GM12891 (cell line): ENCODE results near the gene SMCHD1.
A peak's percentile ranks its signal among the peaks of the same experiment; 100 is the strongest.

ENCODE experiments used
- DNase-seq: peaks from one replicate; pipeline ENCODE4 v3.0.0; 2011; ENCODE audit warnings: low spot score; ENCODE audit not compliant: insufficient read length
- FAIRE-seq: peaks from 2 replicates; lab custom pipeline; 2011; peaks lifted over from hg19 to GRCh38; lab: Jason Lieb, UNC
- PAX5 ChIP-seq: IDR thresholded peaks from 2 replicates; pipeline ENCODE4 v1.6.1; 2011; ENCODE audit warnings: low read length, moderate library complexity, mild to moderate bottlenecking; ENCODE audit not compliant: insufficient read depth, severe bottlenecking
- POLR2A ChIP-seq: IDR thresholded peaks from 2 replicates; pipeline ENCODE4 v1.6.1; 2011; ENCODE audit warnings: low read depth, low read length, control low read depth
- POLR2AphosphoS5 ChIP-seq: IDR thresholded peaks from 2 replicates; pipeline ENCODE4 v1.6.1; 2011; ENCODE audit warnings: low read depth, low read length, control low read depth
- POU2F2 ChIP-seq: IDR thresholded peaks from 2 replicates; pipeline ENCODE4 v1.6.1; 2011; ENCODE audit warnings: low read depth, mild to moderate bottlenecking, control low read depth, low read length, moderate library complexity
- SPI1 ChIP-seq: IDR thresholded peaks from 2 replicates; pipeline ENCODE4 v1.6.1; 2011; ENCODE audit warnings: low read depth, low read length, control low read depth
- TAF1 ChIP-seq: IDR thresholded peaks from 2 replicates; pipeline ENCODE4 v1.6.1; 2011; ENCODE audit warnings: low read depth, low read length, control low read depth

SMCHD1 gene

DNA sequence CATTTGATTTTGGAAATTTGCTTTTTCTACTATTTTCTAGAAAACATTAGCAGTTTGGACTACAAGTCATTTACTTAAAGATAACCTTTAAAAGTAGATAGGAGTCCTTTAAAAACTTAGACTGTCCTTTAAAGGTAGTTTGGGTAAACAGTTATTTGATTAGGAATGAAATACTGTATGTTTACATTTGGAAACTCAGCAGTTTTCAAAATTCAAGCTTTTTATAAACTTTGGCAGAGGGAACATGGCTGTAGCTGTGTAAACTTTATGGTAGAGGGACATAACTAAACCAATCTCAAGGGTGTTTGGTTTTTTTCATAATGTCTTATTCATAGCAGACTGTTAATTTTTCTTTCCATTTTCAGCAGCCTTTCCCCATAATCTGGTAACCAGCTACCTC lies 90.7 kb downstream of the SMCHD1 start:
- TF ChIP-seq PAX5, result no peak
- no peak for TF ChIP-seq POLR2A
- FAIRE-seq (no peak), DNase-seq (no peak)

DNA sequence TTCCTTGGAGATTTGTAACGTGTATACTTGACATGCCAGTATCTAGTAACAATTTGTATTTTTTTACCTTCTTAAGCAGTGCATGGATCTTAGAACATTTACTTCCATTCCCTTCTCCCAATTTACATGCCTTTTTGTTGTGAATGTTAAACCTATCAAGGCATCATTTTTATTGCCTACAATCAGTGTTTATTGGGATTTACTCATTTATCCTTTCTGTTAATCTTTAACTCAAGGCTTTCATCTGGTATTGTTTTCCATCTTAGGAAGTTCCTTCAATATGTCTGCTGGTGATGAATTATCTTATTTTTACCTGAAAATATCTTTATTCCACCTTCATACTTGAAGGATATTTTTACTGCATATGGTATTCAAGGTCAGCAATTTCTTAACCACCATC lies 102.8 kb downstream of the SMCHD1 start:
- no peak for DNase-seq
- TF ChIP-seq PAX5 (no peak), POLR2AphosphoS5 (no peak), POLR2A (no peak), TAF1 (no peak), SPI1 (no peak), POU2F2 (no peak)
- FAIRE-seq, result no peak

DNA sequence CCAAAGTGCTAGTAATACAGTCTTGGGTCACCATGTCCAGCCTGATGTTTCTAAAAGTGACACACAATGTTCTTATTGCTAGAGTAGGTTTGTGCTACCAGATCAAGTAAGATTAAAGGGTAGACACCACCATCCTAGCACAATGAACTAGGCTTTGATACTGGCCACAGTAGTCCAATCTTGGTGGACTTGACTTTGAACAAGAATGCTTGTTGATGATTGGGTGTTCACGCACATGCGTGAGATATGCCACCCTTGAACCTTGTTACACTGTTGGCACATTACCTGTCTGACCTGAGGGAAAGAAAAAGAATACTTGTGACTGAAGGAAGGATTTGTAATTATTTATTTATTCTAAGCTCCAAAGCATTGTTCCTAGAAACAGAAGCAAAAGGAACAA lies 119.1 kb downstream of the SMCHD1 start:
- TF ChIP-seq PAX5, result no peak
- no peak for TF ChIP-seq POLR2AphosphoS5
- no peak for TF ChIP-seq POLR2A
- no peak for DNase-seq
- FAIRE-seq, result peak; percentile 58

DNA sequence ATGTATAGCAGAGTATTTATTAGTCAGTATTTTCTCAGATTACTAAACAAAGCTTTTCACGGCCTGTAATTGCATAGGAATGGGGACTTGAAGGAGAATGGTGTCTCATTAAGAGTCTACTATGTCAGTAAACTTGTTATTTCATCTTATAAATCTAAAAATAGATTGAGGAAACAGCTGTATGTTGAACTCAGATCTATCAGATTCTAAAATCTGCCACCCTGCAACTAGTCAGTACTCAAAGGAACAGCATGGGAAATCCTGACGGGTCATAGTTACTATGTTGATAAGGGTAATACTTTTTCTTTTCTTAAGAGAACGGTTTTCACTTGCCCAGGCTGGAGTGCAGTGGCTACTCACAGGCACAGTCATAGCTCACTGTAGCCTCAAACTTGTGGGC lies 121.1 kb downstream of the SMCHD1 start:
- FAIRE-seq, result no peak
- TF ChIP-seq POU2F2 (no peak), SPI1 (no peak), POLR2AphosphoS5 (no peak)
- no peak for DNase-seq

DNA sequence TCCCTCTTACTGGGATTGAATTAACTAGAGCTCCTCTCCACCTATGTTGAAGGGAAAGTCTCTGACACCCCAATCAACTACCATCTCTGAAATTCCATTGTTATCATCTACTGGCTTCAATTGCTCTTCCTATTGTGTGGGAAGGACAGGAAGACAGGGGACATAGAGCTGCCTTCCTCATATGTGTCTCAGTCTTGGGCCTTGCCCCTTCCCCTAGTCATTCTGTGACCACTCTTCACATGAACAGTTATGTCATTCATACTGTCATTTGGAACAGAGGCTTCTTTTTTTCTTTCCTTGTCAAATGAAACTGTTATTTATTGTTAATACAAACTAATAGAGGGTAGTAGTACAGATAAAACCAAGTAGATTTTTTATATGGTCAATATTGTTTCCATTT lies 121.7 kb downstream of the SMCHD1 start:
- DNase-seq (no peak), FAIRE-seq (no peak)
- TF ChIP-seq PAX5 (no peak), POLR2A (no peak), SPI1 (no peak), POU2F2 (no peak), POLR2AphosphoS5 (no peak), TAF1 (no peak)

DNA sequence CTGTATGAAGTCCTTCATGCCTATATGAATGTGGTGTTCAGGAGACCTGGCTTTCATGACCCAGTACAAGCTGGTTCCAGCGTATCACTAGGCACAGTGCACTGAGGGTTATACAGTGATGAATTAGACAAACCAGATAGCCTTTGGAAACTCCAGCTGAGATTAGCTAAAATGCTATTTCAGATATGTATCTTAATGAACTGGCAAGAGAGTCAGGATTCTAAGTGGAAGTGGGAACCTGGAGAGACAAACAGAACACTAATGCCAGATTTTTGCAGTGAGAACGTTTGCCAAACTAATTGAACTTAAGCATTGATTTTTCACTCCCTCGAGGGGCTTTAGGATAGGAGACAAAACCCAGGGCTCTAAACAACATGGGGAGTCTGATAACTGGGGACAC lies 125.2 kb downstream of the SMCHD1 start:
- TF ChIP-seq POLR2AphosphoS5, result no peak
- TF ChIP-seq POLR2A, result no peak
- DNase-seq (no peak), FAIRE-seq (no peak)

DNA sequence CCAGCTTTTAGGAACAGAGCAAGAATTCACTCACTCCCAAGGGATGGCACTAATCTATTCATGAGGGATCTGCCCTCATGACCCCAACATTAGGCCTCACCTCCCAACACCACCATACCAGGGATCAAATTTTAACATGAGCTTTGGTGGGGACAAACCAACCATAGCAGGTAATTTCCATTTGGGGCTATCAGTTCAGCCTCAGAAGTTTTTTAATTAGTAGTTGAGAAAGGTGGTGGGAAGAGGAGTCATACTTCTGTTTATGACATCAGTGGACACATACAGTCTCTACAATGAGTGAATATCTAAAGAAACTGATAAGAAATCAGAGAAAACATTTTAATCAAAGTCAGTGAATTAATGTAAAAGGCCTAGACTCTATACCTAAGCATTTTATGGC lies 131.7 kb downstream of the SMCHD1 start:
- TF ChIP-seq POU2F2 (no peak), TAF1 (no peak), SPI1 (no peak), POLR2A (no peak), POLR2AphosphoS5 (no peak), PAX5 (no peak)
- DNase-seq (no peak), FAIRE-seq (no peak)

DNA sequence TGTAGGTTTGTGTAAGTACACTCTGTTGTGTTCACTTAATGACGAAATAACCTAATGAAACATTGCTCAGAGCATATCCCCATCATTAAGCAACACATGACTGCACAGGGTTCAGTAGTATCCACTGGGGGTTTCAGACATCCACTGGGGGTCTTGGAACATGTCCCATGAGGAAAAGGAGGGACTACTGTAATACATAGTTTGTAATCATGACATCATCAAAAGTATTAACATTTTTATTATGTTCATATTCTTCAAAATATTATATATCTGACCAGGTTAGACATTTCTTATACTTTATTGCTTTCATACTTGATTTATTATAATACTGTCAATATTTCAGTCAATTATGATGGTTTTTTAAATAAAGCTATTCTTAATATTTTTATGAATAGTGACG lies 136.9 kb downstream of the SMCHD1 start:
- TF ChIP-seq POLR2AphosphoS5 (no peak), PAX5 (no peak), SPI1 (no peak), TAF1 (no peak)
- peak; percentile 71 for FAIRE-seq
- DNase-seq, result no peak

DNA sequence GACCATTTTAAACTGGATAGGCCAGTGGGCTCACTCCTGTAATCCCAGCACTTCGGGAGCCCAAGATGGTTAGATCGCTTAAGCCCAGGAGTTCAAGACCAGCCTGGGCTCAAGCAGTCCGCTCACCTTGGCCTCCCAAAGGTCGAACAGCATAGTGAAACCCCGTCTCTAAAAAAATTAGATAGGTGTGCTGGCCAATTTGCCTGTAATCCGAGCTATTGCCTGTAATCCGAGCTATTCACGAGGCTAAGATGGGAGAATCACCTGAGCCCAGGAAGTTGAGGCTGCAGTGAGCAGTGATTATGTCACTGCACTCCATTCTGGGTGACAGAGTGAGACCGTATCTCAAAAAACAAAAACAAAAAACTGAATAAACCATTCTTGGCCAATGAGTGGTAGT lies 138.6 kb downstream of the SMCHD1 start:
- TF ChIP-seq POU2F2 (no peak), PAX5 (no peak), SPI1 (no peak), TAF1 (no peak), POLR2AphosphoS5 (no peak), POLR2A (no peak)
- DNase-seq (no peak), FAIRE-seq (no peak)

DNA sequence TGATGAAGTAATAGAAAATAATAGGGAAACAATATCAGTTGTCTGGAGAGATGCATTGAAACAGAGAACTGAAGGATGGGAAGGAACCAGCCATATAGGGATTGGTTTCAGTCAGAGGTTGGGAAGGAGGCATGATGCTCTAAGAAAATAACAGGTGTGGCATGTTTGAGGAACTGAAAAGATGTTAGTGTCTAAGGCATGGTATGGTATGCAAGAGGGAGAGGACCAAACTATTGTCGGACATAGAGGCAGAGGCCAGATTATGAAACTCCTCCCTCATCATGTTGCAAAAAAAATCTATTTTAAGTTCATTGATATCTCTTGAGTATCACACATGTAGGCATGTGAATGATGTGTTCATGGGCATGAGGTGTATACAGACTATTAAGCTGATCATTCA lies 142.4 kb downstream of the SMCHD1 start:
- DNase-seq (no peak), FAIRE-seq (peak; percentile 87)
- no peak for TF ChIP-seq POLR2A
- peak; percentile 87 for TF ChIP-seq SPI1
- no peak for TF ChIP-seq POLR2AphosphoS5
- no peak for TF ChIP-seq PAX5

DNA sequence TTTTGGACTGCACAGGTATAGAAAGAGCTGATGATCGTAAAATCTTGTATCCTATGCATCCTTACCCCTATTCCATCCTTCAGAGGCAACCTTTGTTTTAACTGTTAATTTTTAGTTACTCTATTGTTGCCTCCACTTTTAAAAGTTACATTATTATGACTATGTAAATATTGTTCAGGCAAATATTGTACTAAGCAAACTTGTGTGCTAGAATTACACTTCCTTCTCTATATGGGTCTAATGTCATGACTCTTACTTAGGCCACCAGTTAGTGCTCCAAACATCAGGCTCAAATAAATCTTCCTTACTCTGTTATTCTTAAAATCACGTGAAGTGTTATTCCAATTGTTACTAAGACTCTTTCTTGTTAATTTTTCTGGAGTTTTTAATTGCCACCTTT lies 143.8 kb downstream of the SMCHD1 start:
- TF ChIP-seq TAF1, result no peak
- FAIRE-seq (no peak), DNase-seq (no peak)
